ENCODE measurements around the gene TRAM2. TPM values are rescaled to one million over a fixed set of nuclear protein-coding genes. Genes with fewer than 3 reads are reported as not detected.

Gene TRAM2
- total and polyA plus RNA-seq, 2 of the 13 experiments (the other 11 are each of a cell fraction or from before 2014, with no cell fraction given) = 49.1 to 72.5 TPM

DNA sequence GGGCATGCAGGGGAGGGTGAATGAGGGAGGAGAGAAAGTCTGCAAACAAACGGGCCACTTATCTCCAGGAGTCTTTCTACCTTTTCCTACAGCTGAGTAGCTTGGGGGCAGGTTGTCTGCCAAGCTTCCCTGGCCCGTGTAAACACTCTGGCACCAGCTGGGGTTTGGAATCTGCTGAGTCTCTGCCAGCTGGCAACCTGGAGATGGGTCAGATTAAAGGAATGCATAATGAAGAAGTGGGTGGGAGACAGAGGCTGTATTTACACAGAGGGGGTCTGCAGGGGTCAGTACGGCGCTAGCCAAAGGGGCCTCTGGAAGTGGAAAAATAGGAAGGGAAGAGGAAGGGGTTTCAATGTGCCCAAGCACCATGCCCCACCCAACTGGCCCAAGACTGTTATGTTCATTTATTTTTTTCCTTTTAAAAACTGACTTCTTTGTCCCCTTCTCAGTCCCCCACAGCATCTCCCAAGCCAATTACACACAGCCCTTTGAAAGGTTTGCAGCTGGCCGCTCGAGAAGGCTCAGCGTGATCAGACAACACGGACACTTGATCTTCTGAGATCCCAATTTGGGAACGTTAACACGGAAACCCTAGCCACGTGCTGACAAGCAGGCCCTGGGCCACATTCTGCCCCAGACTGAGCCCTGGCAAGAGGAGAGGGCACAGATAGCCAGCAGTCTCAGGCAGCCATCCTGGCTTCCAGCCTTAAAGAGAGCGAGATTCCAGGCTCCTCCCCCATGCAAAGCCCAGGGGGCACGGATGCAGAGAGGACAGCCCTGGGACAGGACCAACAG lies 25.2 kb downstream of the TRAM2 start (continued):
- TF ChIP-seq SOX6 (IDR thresholded peaks at IDR 0.05) (no peak), SOX6 (CRISPR knock-in tag; IDR thresholded peaks at IDR 0.05) (peak; percentile 24; the same call in 1 of the 2 replicates), ZC3H13 (CRISPR knock-in tag; IDR thresholded peaks at IDR 0.05) (0 out of 2 replicates have a peak, but pooled peaks have one; percentile 46), ZNF207 (IDR thresholded peaks at IDR 0.05; ENCODE audit: borderline replicate concordance) (no peak), FOXA1 (IDR thresholded peaks at IDR 0.05) (no peak), FOXA1 (CRISPR knock-in tag; IDR thresholded peaks at IDR 0.05) (peak; percentile 63), SATB2 (CRISPR knock-in tag; IDR thresholded peaks at IDR 0.05) (no peak), SP140L (CRISPR knock-in tag; IDR thresholded peaks at IDR 0.05; ENCODE audit: borderline replicate concordance) (no peak), EP300 (IDR thresholded peaks at IDR 0.05; ENCODE audit: low read depth in 2 of 2, low read length in 2 of 2) (peak in 1 of 2 experiments; percentile 17; a peak in 1 of 4 replicates), EP300 (CRISPR knock-in tag; IDR thresholded peaks at IDR 0.05; ENCODE audit: borderline replicate concordance) (no peak; the same call in 1 of the 2 replicates), MED1 (CRISPR knock-in tag; IDR thresholded peaks at IDR 0.05) (0 out of 2 replicates have a peak, but pooled peaks have one; percentile 34), ZNF225 (CRISPR knock-in tag; IDR thresholded peaks at IDR 0.05) (no peak), SIX4 (CRISPR knock-in tag; IDR thresholded peaks at IDR 0.05) (no peak)
- TF ChIP-seq, protein P1, sequence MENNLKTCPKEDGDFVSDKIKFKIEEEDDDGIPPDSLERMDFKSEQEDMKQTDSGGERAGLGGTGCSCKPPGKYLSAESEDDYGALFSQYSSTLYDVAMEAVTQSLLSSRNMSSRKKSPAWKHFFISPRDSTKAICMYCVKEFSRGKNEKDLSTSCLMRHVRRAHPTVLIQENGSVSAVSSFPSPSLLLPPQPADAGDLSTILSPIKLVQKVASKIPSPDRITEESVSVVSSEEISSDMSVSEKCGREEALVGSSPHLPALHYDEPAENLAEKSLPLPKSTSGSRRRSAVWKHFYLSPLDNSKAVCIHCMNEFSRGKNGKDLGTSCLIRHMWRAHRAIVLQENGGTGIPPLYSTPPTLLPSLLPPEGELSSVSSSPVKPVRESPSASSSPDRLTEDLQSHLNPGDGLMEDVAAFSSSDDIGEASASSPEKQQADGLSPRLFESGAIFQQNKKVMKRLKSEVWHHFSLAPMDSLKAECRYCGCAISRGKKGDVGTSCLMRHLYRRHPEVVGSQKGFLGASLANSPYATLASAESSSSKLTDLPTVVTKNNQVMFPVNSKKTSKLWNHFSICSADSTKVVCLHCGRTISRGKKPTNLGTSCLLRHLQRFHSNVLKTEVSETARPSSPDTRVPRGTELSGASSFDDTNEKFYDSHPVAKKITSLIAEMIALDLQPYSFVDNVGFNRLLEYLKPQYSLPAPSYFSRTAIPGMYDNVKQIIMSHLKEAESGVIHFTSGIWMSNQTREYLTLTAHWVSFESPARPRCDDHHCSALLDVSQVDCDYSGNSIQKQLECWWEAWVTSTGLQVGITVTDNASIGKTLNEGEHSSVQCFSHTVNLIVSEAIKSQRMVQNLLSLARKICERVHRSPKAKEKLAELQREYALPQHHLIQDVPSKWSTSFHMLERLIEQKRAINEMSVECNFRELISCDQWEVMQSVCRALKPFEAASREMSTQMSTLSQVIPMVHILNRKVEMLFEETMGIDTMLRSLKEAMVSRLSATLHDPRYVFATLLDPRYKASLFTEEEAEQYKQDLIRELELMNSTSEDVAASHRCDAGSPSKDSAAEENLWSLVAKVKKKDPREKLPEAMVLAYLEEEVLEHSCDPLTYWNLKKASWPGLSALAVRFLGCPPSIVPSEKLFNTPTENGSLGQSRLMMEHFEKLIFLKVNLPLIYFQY (CRISPR knock-in tag; IDR thresholded peaks at IDR 0.05; ENCODE audit: borderline replicate concordance) = no peak
- TF ChIP-seq, protein P2, sequence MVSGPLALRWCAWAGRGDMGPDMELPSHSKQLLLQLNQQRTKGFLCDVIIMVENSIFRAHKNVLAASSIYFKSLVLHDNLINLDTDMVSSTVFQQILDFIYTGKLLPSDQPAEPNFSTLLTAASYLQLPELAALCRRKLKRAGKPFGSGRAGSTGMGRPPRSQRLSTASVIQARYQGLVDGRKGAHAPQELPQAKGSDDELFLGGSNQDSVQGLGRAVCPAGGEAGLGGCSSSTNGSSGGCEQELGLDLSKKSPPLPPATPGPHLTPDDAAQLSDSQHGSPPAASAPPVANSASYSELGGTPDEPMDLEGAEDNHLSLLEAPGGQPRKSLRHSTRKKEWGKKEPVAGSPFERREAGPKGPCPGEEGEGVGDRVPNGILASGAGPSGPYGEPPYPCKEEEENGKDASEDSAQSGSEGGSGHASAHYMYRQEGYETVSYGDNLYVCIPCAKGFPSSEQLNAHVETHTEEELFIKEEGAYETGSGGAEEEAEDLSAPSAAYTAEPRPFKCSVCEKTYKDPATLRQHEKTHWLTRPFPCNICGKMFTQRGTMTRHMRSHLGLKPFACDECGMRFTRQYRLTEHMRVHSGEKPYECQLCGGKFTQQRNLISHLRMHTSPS (CRISPR knock-in tag; IDR thresholded peaks at IDR 0.05; ENCODE audit: low read depth) = peak; percentile 83
- TF ChIP-seq, protein P3, sequence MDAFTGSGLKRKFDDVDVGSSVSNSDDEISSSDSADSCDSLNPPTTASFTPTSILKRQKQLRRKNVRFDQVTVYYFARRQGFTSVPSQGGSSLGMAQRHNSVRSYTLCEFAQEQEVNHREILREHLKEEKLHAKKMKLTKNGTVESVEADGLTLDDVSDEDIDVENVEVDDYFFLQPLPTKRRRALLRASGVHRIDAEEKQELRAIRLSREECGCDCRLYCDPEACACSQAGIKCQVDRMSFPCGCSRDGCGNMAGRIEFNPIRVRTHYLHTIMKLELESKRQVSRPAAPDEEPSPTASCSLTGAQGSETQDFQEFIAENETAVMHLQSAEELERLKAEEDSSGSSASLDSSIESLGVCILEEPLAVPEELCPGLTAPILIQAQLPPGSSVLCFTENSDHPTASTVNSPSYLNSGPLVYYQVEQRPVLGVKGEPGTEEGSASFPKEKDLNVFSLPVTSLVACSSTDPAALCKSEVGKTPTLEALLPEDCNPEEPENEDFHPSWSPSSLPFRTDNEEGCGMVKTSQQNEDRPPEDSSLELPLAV (CRISPR knock-in tag; conservative IDR thresholded peaks at IDR 0.05; ENCODE audit: low read depth) = no peak
- TF ChIP-seq, protein P4, sequence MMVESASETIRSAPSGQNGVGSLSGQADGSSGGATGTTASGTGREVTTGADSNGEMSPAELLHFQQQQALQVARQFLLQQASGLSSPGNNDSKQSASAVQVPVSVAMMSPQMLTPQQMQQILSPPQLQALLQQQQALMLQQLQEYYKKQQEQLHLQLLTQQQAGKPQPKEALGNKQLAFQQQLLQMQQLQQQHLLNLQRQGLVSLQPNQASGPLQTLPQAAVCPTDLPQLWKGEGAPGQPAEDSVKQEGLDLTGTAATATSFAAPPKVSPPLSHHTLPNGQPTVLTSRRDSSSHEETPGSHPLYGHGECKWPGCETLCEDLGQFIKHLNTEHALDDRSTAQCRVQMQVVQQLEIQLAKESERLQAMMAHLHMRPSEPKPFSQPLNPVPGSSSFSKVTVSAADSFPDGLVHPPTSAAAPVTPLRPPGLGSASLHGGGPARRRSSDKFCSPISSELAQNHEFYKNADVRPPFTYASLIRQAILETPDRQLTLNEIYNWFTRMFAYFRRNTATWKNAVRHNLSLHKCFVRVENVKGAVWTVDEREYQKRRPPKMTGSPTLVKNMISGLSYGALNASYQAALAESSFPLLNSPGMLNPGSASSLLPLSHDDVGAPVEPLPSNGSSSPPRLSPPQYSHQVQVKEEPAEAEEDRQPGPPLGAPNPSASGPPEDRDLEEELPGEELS (CRISPR knock-in tag; IDR thresholded peaks at IDR 0.05) = peak; percentile 50; the same call in 1 of the 2 replicates

Data from HepG2 (cell line).